HG03439 (cell line): Measurements from ENCODE around the gene PARL.

Source experiments
- ATAC-seq: cut with Tn5 transposase; IDR thresholded peaks from one replicate; pipeline ENCODE4 v1.9.1; 2021; ENCODE audit warnings: mild to moderate bottlenecking, moderate library complexity; ENCODE audit not compliant: unreplicated experiment

PARL gene

DNA sequence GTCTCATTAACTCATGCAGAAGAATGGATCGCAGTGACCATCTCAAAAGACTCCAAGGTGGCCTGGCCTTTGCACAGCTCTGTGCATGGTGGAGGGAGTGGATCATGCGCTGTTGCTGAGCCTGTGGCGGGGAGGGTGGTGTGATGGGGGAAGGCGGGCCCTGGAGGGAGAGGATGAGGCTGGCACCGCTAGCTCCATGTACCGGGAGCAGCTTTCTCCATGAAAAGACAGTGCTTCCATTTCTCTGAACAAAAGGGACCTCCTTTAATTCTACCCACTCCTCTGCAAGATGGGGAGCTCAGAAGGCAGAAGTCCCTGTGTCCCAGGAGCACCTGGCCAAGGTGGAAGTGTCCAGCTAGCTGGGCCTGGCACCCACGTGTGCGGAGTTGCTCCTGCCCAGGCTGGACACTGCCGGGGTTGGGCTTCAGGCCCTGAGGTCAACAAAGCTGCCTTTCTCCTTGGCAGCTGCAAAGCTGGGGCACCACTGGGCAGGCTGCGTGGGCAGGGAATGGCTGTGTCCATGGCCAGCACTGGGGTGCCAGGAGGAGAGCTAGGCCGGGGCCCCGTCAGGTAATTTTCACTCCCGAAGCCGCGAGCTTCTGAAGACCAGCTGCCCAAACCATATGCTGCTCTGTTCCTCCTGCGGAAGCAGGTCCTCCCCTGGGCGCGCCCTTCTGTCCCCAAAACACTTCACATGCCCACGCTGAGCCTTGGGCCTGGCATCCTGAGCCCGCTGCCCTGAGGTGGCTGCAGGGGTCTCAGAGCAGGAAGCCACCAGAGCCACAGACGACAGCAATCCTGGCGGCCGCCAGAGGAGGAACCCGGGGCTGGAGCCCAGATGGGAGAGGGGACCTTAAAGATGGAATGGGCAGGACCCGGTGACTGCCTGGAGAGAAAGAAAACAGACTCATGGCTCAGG, 65.7 kb downstream of the PARL start:
- ATAC-seq = no peak

DNA sequence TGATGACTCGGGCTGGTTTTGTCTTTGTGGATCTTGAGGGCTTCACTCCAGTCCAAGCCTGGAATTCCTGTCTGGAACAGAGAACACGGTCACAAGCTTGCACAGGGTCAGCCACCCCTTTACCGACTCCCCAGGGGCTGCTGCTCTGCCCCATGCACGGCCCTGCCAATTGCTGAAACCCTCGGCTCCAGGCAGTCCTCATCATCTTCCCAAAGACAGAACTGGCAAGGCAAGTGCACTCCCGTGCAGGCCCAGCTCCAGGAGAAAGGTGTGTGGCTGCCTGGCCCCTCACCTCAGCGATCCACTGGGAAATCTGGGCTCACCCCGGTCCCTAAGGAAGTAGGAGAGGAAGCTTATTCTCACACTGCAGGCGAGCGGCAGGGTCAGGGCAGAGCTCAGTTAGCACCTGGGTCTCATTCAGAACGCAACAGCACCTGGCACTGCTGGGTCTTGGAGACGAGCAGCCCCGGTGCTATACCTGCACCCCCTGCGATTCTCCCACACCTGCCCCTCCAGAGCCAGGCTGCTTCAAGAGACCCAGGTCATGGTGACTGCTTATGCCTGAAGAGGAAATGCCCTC, 66.5 kb downstream of the PARL start:
- ATAC-seq = no peak

DNA sequence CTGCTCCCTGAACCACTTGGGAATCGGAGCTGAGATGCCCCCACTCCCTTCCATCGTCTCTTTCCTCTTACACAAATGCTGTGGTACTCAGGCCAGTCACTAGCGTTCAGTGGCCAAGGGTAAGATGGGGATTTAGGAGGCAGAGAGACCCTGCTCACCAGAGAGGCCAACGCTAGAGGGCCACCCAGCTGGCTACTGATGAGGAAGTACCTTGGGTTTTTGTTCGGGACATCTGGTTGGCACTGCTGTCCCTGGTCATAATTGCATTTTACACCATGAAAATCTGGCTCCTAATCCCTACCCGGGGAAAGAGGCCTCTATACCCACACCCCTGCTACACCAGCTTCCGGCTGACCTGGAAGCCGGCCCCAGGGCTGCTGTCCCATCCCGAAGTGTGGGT, 67.0 kb downstream of the PARL start:
- no peak for ATAC-seq

- ATAC-seq = no peak
Measured at GRCh38 chr3:183816681-183817510, 67.8 kb downstream of the PARL start.

DNA sequence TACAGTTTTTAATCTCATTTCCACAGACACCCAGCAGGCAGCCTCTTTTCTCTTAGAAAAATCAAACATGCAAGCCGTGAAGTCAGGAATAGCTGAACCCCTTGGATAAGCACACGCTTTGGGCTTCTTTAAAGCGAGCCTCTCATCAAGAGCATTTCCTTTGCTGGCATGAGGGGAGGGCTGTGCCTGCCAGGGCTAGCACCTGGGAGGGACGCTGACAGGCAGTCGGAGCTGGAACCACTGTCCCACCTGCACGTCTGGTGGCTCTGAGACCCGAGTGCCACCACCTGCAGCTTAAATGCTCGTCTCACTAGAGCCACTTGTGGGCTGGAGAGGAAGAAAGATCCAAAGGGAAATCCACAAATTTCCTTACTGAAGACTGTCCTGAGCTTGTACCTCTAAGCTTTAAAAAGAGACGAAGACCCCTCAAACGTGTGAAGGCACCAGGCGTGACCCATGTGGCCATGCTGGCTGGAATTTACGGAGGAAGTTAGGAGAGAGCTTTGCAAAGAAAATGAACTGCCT, 68.7 kb downstream of the PARL start:
- no peak for ATAC-seq

DNA sequence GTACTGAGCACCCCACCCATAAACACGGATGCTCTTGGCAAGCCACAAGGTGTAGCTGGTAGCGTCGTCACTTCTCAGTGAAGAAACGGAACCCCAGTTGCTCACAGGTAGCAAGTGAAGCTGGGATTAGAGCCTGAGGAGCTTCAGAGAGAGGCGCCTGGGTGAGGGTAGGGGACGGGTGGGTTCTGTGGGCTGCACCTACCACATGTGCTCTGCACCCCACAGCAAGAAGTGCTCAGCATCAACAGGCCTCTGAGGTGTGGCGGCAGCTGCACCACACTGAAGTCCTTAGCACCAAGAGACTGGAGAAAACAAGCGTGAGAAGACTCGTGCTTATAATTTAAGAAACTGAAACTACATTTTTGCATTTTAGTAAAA, 69.1 kb downstream of the PARL start:
- no peak for ATAC-seq

GRCh38 chr3:183814240-183814639, 70.4 kb downstream of the PARL start:
- no peak for ATAC-seq

DNA sequence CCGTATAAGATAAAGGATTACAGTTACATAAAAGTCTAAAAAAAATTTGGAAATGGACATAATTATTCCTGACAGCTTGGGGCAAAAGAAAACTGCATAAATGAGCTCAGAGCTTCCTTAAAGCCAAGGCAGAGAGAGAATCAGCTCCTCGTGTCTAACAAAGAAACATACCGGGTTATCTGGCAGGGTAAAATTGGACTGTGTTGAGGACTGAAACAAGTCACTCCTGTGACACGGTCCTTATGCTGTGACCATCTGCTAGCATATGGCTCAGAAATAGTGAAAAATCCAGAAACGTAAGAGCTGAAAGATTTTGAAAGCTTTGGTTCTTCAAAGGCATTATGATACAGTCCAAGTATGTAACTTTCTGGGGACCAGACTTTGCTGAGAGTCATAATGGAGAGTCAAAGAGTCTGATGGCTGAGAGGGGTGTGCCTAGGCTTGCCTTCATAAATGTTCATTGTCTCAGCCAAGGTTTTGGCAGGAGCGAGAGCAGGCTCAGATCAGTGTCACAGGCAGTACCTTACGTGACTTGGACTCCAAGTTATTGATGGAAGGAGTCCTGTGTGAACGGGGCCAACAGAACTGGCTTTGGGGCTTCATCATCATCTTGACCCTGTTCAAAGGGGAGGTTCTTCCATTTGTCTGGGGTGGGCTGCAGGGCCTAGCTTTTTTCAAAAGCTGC, 71.8 kb downstream of the PARL start:
- ATAC-seq = no peak

GRCh38 chr3:183811638-183812037, 73.0 kb downstream of the PARL start:
- no peak for ATAC-seq

GRCh38 chr3:183810643-183811594, 73.8 kb downstream of the PARL start:
- ATAC-seq = no peak

- ATAC-seq = no peak
Measured at GRCh38 chr3:183809270-183809669, 75.4 kb downstream of the PARL start.

DNA sequence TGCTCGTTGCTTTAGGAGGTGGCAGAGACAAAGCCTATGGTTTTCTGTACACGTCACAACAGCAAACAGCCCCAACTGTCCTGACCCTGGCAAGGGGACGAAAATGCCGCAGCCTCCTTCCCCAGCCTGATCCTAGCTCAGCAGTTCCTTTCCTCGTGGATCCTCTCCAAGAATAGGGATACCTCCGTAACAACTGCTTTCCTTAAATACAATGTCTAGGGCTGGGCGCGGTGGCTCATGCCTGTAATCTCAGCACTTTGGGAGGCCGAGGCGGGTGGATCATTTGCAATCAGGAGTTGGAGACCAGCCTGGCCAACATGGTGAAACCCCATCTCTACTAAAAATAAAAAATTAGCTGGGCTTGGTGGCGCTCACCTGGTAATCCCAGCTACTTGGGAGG, 76.3 kb downstream of the PARL start:
- ATAC-seq = no peak

DNA sequence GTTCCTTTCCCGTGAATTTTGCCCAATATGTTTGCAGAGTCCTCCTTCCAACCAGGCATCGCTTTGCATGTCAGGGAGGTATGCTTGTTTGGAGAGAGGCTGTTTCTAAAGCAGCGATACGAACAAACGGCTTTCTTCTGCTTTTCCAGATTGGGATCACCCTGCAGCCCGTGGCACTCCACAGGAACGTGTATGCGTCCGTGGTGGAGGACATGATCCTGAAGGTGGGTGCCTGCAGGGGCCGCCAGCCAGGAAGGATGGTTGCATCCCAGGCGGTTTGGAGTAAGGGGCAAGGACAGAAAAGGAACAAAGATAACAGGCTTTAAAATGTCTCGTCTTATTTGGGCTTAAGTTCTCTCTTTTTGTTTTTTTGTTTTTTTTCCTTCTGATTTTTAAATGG, 76.8 kb downstream of the PARL start:
- ATAC-seq = no peak

DNA sequence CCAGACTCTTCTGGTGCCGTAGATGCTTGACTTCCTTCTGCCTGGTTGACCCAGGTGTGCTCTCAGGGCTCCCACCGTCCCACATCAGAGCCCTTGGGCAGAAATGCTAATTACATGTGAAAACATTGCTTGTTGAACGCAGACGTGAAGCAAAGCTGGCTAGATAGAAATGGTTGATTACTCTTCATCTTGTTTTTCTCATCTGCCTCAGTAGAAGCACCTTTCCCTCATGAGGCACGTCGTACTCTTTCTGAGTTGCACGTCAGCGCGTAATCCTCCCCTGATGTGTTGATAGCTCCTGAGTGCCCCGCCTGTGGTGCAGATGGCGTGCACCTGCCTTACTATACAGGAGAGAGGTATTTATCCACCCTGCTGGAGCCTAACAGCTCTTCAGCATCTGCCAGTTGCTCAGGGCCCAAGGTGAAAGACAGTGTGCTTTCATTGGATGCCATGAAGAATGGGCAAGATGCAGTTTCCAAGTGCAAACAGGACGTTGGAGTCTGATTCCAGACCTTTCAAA, 77.4 kb downstream of the PARL start:
- ATAC-seq = no peak

- no peak for ATAC-seq
Measured at GRCh38 chr3:183802989-183803388, 81.7 kb downstream of the PARL start.

DNA sequence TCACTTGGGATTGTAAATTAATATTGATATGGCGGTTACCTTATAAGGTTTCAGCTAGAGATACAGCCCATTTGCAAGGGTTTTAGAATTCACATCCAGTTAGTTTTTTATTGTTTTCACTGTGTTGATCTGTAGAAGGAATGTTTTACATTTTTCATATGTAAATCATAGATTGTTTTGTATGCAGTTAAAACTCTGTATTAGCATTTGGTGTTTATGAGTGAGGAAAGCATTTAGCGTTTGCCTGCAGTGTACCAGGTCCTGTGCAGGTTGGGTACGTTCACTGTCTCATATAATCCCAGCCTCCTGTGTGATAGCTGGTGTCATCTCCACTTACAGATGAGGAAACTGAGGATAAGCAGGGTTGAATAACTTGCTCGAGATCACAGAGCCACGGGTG, 83.1 kb downstream of the PARL start:
- no peak for ATAC-seq

DNA sequence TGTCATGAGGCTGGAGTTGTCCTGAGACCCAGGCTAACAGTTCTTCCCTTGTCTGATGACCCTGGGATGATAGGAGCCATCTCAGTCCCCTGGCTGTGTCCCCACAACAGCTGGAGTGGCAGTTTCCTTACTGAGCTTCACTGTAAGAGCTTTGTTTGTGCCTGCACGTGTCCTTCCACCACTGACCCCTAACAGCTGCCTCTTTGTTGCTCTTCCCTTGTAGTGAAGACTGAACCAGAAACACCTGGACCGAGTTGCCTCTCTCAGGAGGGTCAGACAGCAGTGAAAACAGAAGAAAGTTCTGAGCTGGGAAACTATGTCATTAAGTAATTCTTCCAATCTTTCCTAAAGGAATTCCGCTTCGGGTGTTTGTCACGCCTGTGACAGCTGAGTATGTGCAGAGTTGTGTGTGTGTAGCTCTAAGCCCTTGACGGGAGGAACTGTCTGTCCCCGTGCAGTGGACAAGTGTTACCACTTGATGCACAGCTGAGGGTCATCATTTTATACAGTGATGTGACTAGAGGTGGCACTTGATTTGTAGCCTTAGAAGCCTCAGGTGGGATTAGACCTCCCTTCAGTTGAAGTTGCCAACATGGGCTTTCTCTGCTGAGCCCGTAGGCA, 84.3 kb downstream of the PARL start:
- ATAC-seq = no peak

- ATAC-seq = no peak
Measured at GRCh38 chr3:183799461-183799860, 85.2 kb downstream of the PARL start.

GRCh38 chr3:183797996-183798395, 86.7 kb downstream of the PARL start:
- no peak for ATAC-seq
